ENCODE results near the gene ZFP64.
"Not testable (repeated sequence)": the region's sequence is repeated elsewhere in the genome, so short reads cannot be mapped to it uniquely, and the experiment has no call there.

The ZFP64 gene

GRCh38 chr20:52191132-52191915 lies at the start of gene ZFP64:
Gene ZFP64, minus strand, starts transcription at chr20:52191779. Its CDS starts 143 bp downstream, at chr20:52191636.
- DNase-seq, result peak; percentile 82

GRCh38 chr20:52240802-52241201 lies 49.2 kb upstream of the ZFP64 start:
- no peak for DNase-seq

- no peak for DNase-seq
Observed at GRCh38 chr20:52239102-52239501, 47.5 kb upstream of the ZFP64 start.

GRCh38 chr20:52236292-52236691 lies 44.7 kb upstream of the ZFP64 start:
- no peak for DNase-seq

- DNase-seq, result no peak
Observed at GRCh38 chr20:52235129-52235528, 43.5 kb upstream of the ZFP64 start.

- DNase-seq, result no peak
Observed at GRCh38 chr20:52234302-52235045, 42.9 kb upstream of the ZFP64 start.

- DNase-seq, result no peak
Observed at GRCh38 chr20:52231230-52231746, 39.7 kb upstream of the ZFP64 start.

GRCh38 chr20:52230409-52230808 lies 38.8 kb upstream of the ZFP64 start:
- no peak for DNase-seq

- DNase-seq, result not testable (repeated sequence)
Observed at GRCh38 chr20:52229346-52229745, 37.8 kb upstream of the ZFP64 start.

GRCh38 chr20:52226370-52226769 lies 34.8 kb upstream of the ZFP64 start:
- DNase-seq, result no peak

- no peak for DNase-seq
Observed at GRCh38 chr20:52224920-52225319, 33.3 kb upstream of the ZFP64 start.

GRCh38 chr20:52221362-52221761 lies 29.8 kb upstream of the ZFP64 start:
- DNase-seq, result not testable (repeated sequence)

- DNase-seq, result not testable (repeated sequence)
Observed at GRCh38 chr20:52220891-52221290, 29.3 kb upstream of the ZFP64 start.

GRCh38 chr20:52219441-52219840 lies 27.9 kb upstream of the ZFP64 start:
- DNase-seq, result no peak

- DNase-seq, result no peak
Observed at GRCh38 chr20:52217689-52218395, 26.3 kb upstream of the ZFP64 start.

- DNase-seq, result no peak
Observed at GRCh38 chr20:52213995-52214394, 22.4 kb upstream of the ZFP64 start.

- no peak for DNase-seq
Observed at GRCh38 chr20:52212943-52213342, 21.4 kb upstream of the ZFP64 start.

GRCh38 chr20:52210037-52210990 lies 18.7 kb upstream of the ZFP64 start:
- no peak for DNase-seq

- DNase-seq, result no peak
Observed at GRCh38 chr20:52209154-52209571, 17.6 kb upstream of the ZFP64 start.

GRCh38 chr20:52207020-52207810 lies 15.6 kb upstream of the ZFP64 start:
- no peak for DNase-seq

GRCh38 chr20:52204136-52204535 lies 12.6 kb upstream of the ZFP64 start:
- no peak for DNase-seq

Data from activated T-cell treated with anti-CD3 and anti-CD28 coated beads, Interleukin-2, amount 50 U/mL, for 1 hour (primary cell).